DOHH2 (cell line): ENCODE results near the gene TEX14.
A peak's percentile ranks its signal among the peaks of the same experiment; 100 is the strongest.
"Not testable (repeated sequence)": the region's sequence is repeated elsewhere in the genome, so short reads cannot be mapped to it uniquely, and the experiment has no call there.

Source experiments
- H3F3A ChIP-seq: fragments of 200-600 bp; sonication (generic), shearing (Covaris generic); 2 replicates; pipeline ENCODE4 v1.6.0; 2016; ENCODE audit warnings: antibody characterized with exemption, mild to moderate bottlenecking; ENCODE audit not compliant: control insufficient read depth, insufficient read depth
- H3K27ac ChIP-seq: fragments of 200-600 bp; sonication (generic); 2 replicates; pipeline ENCODE4 v1.5.1; 2014; ENCODE audit warnings: low read depth, mild to moderate bottlenecking, low read length, moderate library complexity
- H3K27me3 ChIP-seq: fragments of 200-600 bp; sonication (generic); 2 replicates; pipeline ENCODE4 v1.6.1; 2014; ENCODE audit warnings: mild to moderate bottlenecking, low read length, mixed read lengths; ENCODE audit not compliant: control insufficient read depth
- H3K36me3 ChIP-seq: fragments of 200-600 bp; sonication (generic); 2 replicates; pipeline ENCODE4 v1.6.1; 2014; ENCODE audit warnings: mild to moderate bottlenecking, low read length, moderate library complexity, mixed read lengths; ENCODE audit not compliant: control insufficient read depth
- H3K4me1 ChIP-seq: fragments of 200-600 bp; sonication (generic); 2 replicates; pipeline ENCODE4 v1.6.1; 2014; ENCODE audit warnings: mild to moderate bottlenecking, low read length, mixed read lengths; ENCODE audit not compliant: control insufficient read depth
- H3K4me2 ChIP-seq: fragments of 200-600 bp; sonication (generic); 2 replicates; pipeline ENCODE4 v1.6.0; 2014; ENCODE audit warnings: mild to moderate bottlenecking, low read length, moderate library complexity
- H3K4me3 ChIP-seq: fragments of 200-600 bp; sonication (generic); 2 replicates; pipeline ENCODE4 v1.5.1; 2014; ENCODE audit warnings: mild to moderate bottlenecking, low read length, mixed read lengths
- H3K79me2 ChIP-seq: fragments of 200-600 bp; sonication (generic); 2 replicates; pipeline ENCODE4 v1.6.1; 2014; ENCODE audit warnings: mild to moderate bottlenecking, low read length, mixed read lengths; ENCODE audit not compliant: control insufficient read depth
- H3K9me2 ChIP-seq: fragments of 200-600 bp; sonication (generic); replicated peaks from 2 replicates; pipeline ENCODE4 v1.6.1; 2014; ENCODE audit warnings: mild to moderate bottlenecking, low read length, mixed read lengths; ENCODE audit not compliant: control insufficient read depth
- H3K9me3 ChIP-seq: fragments of 200-600 bp; sonication (generic); 2 replicates; pipeline ENCODE4 v1.6.1; 2014; ENCODE audit warnings: antibody characterized with exemption, low read length, mixed read lengths; ENCODE audit not compliant: control insufficient read depth, insufficient read depth
- H4K20me1 ChIP-seq: fragments of 200-600 bp; sonication (generic); 2 replicates; pipeline ENCODE4 v1.6.0; 2014; ENCODE audit warnings: low read depth, mild to moderate bottlenecking, antibody characterized with exemption, low read length, moderate library complexity; ENCODE audit not compliant: control insufficient read depth, insufficient read depth
- EZH2phosphoT487 ChIP-seq: fragments of 200-600 bp; sonication (generic); IDR thresholded peaks from 2 replicates; pipeline ENCODE4 v1.6.1; 2017; ENCODE audit warnings: borderline replicate concordance, mild to moderate bottlenecking, antibody characterized with exemption, low read length, moderate library complexity, mixed read lengths
- TF ChIP-seq, protein P1 (sequence below): fragments of 200-600 bp; sonication (generic); IDR thresholded peaks from one replicate; pipeline ENCODE4 v1.5.1; 2014; ENCODE audit warnings: antibody characterized with exemption, mild to moderate bottlenecking, low read depth, low read length; ENCODE audit not compliant: poor library complexity, severe bottlenecking

Gene TEX14

DNA sequence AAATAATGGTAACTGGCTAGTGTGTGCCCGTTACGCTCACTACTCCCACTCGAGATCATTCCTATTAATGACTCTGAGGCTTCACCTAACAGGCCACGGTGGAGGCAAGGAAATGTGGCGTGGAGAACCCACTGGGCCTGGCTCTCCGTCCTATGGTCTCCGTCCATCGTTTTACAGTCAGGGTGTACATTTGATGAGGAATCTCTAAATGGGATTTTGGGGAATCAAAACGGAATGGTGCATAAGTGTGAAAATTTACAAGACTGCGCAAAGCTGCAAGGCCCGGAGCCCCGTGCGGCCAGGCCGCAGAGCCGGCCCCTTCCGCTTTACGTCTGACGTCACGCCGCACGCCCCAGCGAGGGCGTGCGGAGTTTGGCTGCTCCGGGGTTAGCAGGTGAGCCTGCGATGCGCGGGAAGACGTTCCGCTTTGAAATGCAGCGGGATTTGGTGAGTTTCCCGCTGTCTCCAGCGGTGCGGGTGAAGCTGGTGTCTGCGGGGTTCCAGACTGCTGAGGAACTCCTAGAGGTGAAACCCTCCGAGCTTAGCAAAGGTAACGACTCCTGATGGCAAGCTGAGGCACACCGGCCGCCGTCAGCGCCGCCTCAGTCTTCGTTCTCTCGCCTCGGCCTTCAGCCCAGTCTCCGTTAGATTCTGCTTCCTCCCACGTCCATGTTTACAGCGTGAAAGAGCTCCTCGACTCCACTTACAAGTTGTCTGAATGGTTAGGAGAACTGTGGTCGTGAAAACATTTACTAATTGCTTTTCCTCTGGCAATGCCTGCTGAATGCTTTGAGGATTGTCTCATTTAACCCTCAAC, 602 bp upstream of the TEX14 start, which contains the start of gene RAD51C:
Gene RAD51C (plus strand): TSS at position 364 of the 817 bp plus-strand sequence. CDS start 42 bp downstream, at position 406.
- Histone ChIP-seq H3K9me2 (no peaks in the 10 kb centered on the region), H3K27ac (peak within 1 kb of the TSS; percentile 65), H3K36me3 (peaks cover 41% of the 10 kb centered on the region), H3F3A (no peaks in the 10 kb centered on the region), H4K20me1 (no peaks in the 10 kb centered on the region), H3K27me3 (no peaks in the 10 kb centered on the region), H3K4me1 (peaks cover 26% of the 10 kb centered on the region), H3K9me3 (no peaks in the 10 kb centered on the region), H3K4me2 (peak within 1 kb of the TSS; percentile 81), H3K4me3 (peak within 1 kb of the TSS; percentile 84), H3K79me2 (peaks cover 49% of the 10 kb centered on the region)
- TF ChIP-seq, protein P1, sequence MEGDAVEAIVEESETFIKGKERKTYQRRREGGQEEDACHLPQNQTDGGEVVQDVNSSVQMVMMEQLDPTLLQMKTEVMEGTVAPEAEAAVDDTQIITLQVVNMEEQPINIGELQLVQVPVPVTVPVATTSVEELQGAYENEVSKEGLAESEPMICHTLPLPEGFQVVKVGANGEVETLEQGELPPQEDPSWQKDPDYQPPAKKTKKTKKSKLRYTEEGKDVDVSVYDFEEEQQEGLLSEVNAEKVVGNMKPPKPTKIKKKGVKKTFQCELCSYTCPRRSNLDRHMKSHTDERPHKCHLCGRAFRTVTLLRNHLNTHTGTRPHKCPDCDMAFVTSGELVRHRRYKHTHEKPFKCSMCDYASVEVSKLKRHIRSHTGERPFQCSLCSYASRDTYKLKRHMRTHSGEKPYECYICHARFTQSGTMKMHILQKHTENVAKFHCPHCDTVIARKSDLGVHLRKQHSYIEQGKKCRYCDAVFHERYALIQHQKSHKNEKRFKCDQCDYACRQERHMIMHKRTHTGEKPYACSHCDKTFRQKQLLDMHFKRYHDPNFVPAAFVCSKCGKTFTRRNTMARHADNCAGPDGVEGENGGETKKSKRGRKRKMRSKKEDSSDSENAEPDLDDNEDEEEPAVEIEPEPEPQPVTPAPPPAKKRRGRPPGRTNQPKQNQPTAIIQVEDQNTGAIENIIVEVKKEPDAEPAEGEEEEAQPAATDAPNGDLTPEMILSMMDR: no peak
- no peak for TF ChIP-seq EZH2phosphoT487

DNA sequence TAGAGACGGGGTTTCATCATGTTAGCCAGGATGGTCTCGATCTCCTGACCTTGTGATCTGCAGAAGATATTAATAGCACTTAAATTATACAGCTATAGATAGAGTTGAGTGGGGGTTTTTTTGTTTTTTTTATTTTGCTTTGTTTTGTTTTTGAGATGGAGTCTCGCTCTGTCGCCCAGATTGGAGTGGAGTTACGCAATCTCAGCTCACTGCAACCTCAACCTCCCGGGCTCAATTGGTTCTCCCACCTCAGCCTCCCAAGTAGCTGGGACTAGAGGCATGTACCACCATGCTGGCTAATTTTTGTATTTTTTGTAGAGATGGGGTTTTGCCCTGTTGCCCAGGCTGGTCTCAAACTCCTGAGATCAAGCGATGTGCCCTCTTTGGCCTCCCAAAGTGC, 1.8 kb downstream of the TEX14 start:
- H3K27ac ChIP-seq, H3K9me2 ChIP-seq, H4K20me1 ChIP-seq, H3K27me3 ChIP-seq, H3K9me3 ChIP-seq, H3K4me3 ChIP-seq, H3K4me2 ChIP-seq, H3F3A ChIP-seq: not testable (repeated sequence)
- Histone ChIP-seq H3K79me2 (peaks cover 28% of the 10 kb centered on the region), H3K4me1 (peaks cover 24% of the 10 kb centered on the region), H3K36me3 (peaks cover 23% of the 10 kb centered on the region)

DNA sequence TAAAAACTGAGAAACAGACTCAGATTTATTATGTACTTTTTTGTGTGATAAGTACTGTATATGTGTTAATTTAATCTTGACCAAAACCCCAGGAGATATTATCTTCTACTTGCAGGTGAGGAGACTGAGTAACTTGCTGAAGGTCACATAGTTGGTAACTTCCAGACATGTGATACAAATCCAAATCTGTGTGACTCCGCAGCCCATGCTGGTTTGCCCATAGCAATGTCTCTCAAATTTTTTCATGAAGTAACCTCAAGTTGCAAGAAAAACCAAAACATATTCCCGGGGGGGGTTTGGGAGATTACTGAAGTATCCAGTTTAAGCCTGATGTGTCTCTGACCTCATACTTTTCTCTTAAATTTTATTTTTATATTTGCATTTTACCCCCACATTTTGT, 3.3 kb downstream of the TEX14 start:
- Histone ChIP-seq H3K27ac (no peak overlapping the region), H3K4me2 (no peak overlapping the region), H3K9me3 (no peaks in the 10 kb centered on the region), H4K20me1 (no peaks in the 10 kb centered on the region), H3K79me2 (peaks cover 13% of the 10 kb centered on the region), H3K36me3 (peaks cover 8% of the 10 kb centered on the region), H3K9me2 (no peaks in the 10 kb centered on the region), H3K27me3 (no peaks in the 10 kb centered on the region), H3F3A (no peaks in the 10 kb centered on the region), H3K4me3 (no peak overlapping the region), H3K4me1 (peaks cover 9% of the 10 kb centered on the region)
- no peak for TF ChIP-seq EZH2phosphoT487
- TF ChIP-seq, protein P1: no peak

DNA sequence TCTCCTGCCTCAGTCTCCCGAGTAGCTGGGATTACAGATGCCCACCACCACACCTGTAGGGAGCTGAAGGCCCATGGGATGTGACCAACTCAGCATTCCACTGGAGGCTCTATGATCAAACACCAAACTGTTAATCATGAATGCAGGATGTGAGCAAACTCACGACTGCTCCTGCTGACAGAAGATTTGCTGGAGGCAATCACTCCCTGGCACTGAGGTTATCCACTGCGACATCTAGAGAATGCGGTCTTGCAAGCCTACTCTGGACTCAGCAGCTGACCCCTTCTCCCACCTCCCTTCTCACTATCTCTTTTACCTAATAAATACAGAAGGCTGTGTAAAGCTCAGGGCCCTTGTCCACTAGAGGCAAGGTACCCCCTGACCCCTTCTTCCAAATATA, 4.9 kb downstream of the TEX14 start:
- Histone ChIP-seq H3K27me3 (no peaks in the 10 kb centered on the region), H4K20me1 (no peaks in the 10 kb centered on the region), H3K9me3 (no peaks in the 10 kb centered on the region), H3K9me2 (no peaks in the 10 kb centered on the region), H3K4me1 (peaks cover 3% of the 10 kb centered on the region), H3K27ac (no peak overlapping the region), H3K4me3 (no peak overlapping the region), H3K36me3 (no peaks in the 10 kb centered on the region), H3K4me2 (no peak overlapping the region), H3F3A (no peaks in the 10 kb centered on the region), H3K79me2 (no peaks in the 10 kb centered on the region)
- TF ChIP-seq EZH2phosphoT487: no peak
- TF ChIP-seq, protein P1: no peak

DNA sequence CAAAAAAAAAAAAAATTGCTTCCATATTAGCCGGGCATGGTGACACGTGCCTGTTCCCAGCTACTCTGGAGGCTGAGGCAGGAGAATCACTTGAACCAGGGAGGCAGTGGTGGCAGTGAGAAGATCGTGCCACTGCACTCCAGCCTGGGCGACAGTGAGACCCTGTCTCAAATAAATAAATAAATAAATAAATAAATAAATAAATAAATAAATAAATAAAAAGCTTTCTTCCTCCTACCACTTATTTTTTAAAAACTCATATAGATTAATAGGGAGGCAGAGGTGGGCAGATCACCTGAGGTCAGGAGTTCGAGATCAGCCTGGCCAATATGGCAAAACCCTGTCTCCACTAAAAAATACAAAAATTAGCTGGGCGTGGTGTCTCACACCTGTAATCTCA, 7.4 kb downstream of the TEX14 start:
- H3K9me2 ChIP-seq, H3K9me3 ChIP-seq, H4K20me1 ChIP-seq, H3K4me3 ChIP-seq, H3K36me3 ChIP-seq, H3K79me2 ChIP-seq, H3K27ac ChIP-seq, H3K4me2 ChIP-seq, H3K27me3 ChIP-seq, H3F3A ChIP-seq: not testable (repeated sequence)
- H3K4me1 ChIP-seq: peaks cover 12% of the 10 kb centered on the region
